Mucosa of descending colon (tissue), 3 donors: ENCODE measurements around the gene ABCC8. TPM values are rescaled to one million over a fixed set of nuclear protein-coding genes. Genes with fewer than 3 reads are reported as not detected.

Source experiments
- ATAC-seq: fragments of 200-7000 bp; cut with Tn5 transposase; one replicate; pipeline ENCODE4 v1.9.1; 2020; ENCODE audit warnings: mild to moderate bottlenecking, moderate library complexity
- DNase-seq, 3 donors: peaks; one replicate each; pipeline ENCODE4 v3.0.0-alpha.2; 2020
- H3K36me3 ChIP-seq: fragments of 200-600 bp; one replicate; pipeline ENCODE4 v1.8.0; 2021; ENCODE audit warnings: low read depth, mild to moderate bottlenecking
- H3K4me1 ChIP-seq: fragments of 200-600 bp; one replicate; pipeline ENCODE4 v1.8.0; 2021; ENCODE audit warnings: low read depth, mild to moderate bottlenecking
- H3K4me3 ChIP-seq: fragments of 200-600 bp; one replicate; pipeline ENCODE4 v1.8.0; 2021; ENCODE audit warnings: mild to moderate bottlenecking
- H3K9me3 ChIP-seq: fragments of 200-600 bp; one replicate; pipeline ENCODE4 v1.8.0; 2021; ENCODE audit warnings: mild to moderate bottlenecking
- intact Hi-C, 2 donors: fragments of 100-400 bp; cut with DNase I in 1 of 2; cut with micrococcal nuclease in 1 of 2; formaldehyde crosslinking; loops; one replicate each; pipeline versions ENCODE4 v1.11.0 to v1.11.1; 2022; cut with DNase I, micrococcal nuclease
- total RNA-seq, 3 donors: library from RNA; stranded (reverse); fragmentation: NEBNext Ultra II Directional in 2 of 3; extraction: Animal tissue kit (Norgen Biotek cat#: 25700) in 2 of 3; gene quantifications; one replicate each; pipeline versions ENCODE4 v1.2.1 to v1.2.4, GENCODE V29; 2021 to 2023
- TF ChIP-seq, protein P1 (sequence below): fragments of 200-600 bp; IDR thresholded peaks from one replicate; pipeline ENCODE4 v1.8.0; 2022; ENCODE audit warnings: antibody characterized with exemption, mild to moderate bottlenecking
- donor health status: DM: no; HTN: no; CAD: no; lungs with moderate emphysema.
- donor health status: DM: no; HTN: no; CAD: no.
- donor health status: DM: no; HTN: yes; CAD: no.

ABCC8 gene
- total RNA-seq, 3 donors from 2014 or later, result 2.2 to 4.1 (median 3.3) TPM

DNA sequence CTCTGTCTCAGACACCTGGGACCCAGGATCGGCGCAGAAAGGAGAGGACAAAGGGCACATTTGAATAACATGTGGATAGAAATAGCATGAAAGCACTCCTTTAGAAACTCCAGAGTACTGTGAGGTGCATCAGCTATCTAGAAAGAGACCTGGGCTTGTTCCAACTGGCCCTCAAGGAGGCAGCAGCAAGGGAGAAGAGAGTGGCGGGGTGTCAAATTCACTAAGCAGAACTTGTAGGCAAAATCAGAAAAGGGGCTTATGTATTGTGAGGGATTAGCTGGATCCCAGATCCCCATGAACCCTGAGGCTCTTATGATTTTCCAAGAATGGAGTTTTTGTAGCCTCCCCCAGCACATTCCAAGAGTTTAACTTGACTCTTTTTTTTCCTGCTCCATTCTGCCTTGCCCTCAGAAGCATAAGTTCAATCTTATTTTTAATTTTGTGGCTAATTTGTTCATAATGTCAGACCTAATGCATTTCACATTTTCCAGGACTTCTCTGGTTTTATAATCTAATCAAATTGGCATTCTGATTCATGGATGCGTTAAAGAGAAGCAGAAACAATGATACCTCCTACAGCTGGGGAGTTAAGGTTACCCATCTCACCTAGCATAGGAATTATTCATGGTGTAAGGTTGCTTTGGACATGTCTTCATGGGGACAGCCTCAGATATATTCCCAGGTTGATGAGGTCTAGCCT, 34.0 kb upstream of the ABCC8 start:
- DNase-seq, result no peak
- H3K4me1 ChIP-seq, result no peaks in the 10 kb centered on the region
- TF ChIP-seq, protein P1, sequence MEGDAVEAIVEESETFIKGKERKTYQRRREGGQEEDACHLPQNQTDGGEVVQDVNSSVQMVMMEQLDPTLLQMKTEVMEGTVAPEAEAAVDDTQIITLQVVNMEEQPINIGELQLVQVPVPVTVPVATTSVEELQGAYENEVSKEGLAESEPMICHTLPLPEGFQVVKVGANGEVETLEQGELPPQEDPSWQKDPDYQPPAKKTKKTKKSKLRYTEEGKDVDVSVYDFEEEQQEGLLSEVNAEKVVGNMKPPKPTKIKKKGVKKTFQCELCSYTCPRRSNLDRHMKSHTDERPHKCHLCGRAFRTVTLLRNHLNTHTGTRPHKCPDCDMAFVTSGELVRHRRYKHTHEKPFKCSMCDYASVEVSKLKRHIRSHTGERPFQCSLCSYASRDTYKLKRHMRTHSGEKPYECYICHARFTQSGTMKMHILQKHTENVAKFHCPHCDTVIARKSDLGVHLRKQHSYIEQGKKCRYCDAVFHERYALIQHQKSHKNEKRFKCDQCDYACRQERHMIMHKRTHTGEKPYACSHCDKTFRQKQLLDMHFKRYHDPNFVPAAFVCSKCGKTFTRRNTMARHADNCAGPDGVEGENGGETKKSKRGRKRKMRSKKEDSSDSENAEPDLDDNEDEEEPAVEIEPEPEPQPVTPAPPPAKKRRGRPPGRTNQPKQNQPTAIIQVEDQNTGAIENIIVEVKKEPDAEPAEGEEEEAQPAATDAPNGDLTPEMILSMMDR, result no peak
- no peak for ATAC-seq
- intact Hi-C loops, result no loop called here
- no peaks in the 10 kb centered on the region for H3K9me3 ChIP-seq
- no peaks in the 10 kb centered on the region for H3K36me3 ChIP-seq
- H3K4me3 ChIP-seq, result no peak overlapping the region

DNA sequence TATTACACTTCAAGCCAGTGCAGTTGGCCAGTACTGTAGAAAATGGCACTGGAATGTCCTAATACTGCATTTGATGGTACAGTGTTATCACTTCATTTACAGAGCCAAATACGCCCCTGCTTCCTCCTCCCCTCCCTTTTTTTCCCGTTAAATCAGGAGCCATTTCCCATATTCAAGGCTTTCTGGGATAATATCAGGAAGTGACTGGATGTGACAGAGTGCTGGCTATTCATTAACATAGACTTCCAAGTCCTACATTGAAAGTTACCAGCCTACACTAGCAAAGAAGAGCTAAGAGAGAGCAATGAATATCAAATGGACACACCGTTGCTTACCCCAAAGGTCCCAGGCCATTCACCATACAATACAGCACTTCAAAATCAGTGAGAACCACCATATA, 32.1 kb upstream of the ABCC8 start:
- Histone ChIP-seq H3K36me3 (no peaks in the 10 kb centered on the region), H3K9me3 (no peaks in the 10 kb centered on the region), H3K4me1 (no peaks in the 10 kb centered on the region), H3K4me3 (no peak overlapping the region)
- intact Hi-C loops, result no loop called here
- TF ChIP-seq, protein P1, result no peak
- DNase-seq (no peak), ATAC-seq (no peak)

DNA sequence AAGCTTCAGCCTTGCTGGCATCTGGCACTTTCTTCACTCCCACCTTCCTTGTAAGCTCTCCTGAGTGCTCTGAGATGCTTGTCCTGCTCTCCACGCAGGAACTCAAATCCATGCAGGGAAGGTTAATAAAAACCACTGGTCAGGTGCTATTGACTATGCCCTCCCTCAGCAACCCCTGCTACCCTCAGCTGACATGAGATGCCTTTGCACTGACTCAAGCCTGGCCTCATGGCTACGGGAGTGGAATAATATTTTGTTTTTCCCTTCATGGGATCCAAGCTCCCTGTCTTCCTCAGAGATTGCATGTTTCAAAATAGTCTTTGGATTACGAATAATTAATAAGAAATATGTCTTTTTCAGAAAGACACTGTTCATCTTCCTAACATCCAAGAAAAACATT, 31.7 kb upstream of the ABCC8 start:
- intact Hi-C loops, result no loop called here
- DNase-seq (no peak), ATAC-seq (no peak)
- TF ChIP-seq, protein P1, result no peak
- Histone ChIP-seq H3K36me3 (no peaks in the 10 kb centered on the region), H3K4me3 (no peak overlapping the region), H3K4me1 (no peaks in the 10 kb centered on the region), H3K9me3 (no peaks in the 10 kb centered on the region)

DNA sequence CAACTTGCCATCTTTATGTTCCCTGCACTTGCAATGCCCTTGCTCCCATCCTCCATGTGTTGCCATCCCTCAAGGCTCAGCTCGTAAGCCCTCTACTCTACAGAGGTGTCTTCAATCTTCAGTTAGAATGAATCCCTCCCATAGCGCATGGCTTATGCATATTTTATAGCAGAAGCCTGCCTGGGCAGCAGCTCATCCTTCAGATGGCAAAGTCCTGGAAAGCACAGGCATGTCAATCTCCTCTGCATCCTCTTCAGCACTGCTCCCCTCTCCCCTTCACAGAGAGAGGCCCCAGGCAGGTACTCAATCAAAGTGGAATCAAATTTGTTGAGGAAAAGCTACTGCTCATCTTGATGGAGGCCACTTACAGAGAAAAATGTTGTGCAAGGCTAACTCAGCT, 31.1 kb upstream of the ABCC8 start:
- TF ChIP-seq, protein P1, result no peak
- H3K4me1 ChIP-seq, result no peaks in the 10 kb centered on the region
- H3K9me3 ChIP-seq, result no peaks in the 10 kb centered on the region
- no peaks in the 10 kb centered on the region for H3K36me3 ChIP-seq
- DNase-seq (no peak), ATAC-seq (no peak)
- intact Hi-C loops, result no loop called here
- H3K4me3 ChIP-seq, result no peak overlapping the region

DNA sequence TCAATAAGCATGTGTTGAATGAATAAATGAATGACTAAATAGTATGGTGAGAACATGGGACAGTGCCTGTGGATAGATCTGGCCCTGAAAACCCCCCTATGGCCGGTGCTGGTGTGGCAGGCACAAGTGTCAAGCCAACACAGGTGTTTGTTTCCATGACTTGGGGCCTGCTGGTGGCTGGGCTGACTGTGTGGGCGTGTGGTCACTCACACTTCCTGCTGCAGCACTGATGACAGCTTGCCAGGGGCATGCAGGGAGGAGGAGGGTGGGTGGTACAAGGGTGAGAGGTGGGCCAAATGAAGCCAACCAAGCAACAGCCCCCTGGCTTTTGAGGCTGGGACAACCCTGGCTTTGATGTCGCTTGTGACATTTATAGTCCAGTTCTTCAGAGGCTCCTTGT, 30.3 kb upstream of the ABCC8 start:
- TF ChIP-seq, protein P1, result no peak
- no peak for ATAC-seq
- no peak overlapping the region for H3K4me3 ChIP-seq
- no peaks in the 10 kb centered on the region for H3K9me3 ChIP-seq
- intact Hi-C loops, result no loop called here
- H3K36me3 ChIP-seq, result no peaks in the 10 kb centered on the region
- H3K4me1 ChIP-seq, result no peaks in the 10 kb centered on the region
- DNase-seq, result no peak

DNA sequence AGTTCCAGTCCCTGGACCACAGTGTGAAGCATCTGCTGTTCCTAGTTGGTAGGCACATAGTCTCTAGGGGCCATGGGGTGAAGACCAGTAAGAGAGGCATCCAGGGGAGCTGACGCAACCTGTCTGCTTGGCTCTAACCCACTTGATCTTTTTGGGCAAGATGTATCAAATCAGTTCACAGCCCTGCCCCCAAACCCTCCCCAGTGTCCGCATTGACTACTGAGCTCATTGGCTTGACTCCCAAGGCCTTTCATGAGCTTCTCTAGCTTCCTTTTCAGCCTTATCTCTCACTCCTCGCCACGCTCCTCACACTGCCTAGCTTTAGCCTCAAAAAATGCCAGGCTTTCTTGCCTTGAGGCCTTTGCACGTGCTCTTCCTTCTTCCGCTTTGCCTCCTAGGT, 29.7 kb upstream of the ABCC8 start:
- Histone ChIP-seq H3K4me3 (no peak overlapping the region), H3K36me3 (no peaks in the 10 kb centered on the region), H3K9me3 (no peaks in the 10 kb centered on the region), H3K4me1 (no peaks in the 10 kb centered on the region)
- TF ChIP-seq, protein P1, result no peak
- ATAC-seq (no peak), DNase-seq (no peak)
- intact Hi-C loops, result no loop called here
